Activated CD4-positive, alpha-beta memory T cell treated with anti-CD3 and anti-CD28 coated beads for 36 hours (primary cell): Measurements from ENCODE around the gene SOCS2. TPM values are rescaled to one million over a fixed set of nuclear protein-coding genes. Genes with fewer than 3 reads are reported as not detected.

Experiments
- CTCF ChIA-PET: fragments of 350-600 bp; sonication (Branson Sonifier 250); formaldehyde crosslinking; loops from one replicate; lab custom pipeline; 2021; ENCODE audit warnings: antibody characterized with exemption, inconsistent platforms; lab: Charles Lee
- POLR2A ChIA-PET: fragments of 350-600 bp; sonication (Branson Sonifier 250); formaldehyde crosslinking; loops from one replicate; lab custom pipeline; 2021; ENCODE audit warnings: antibody characterized with exemption; lab: Charles Lee
- DNase-seq: peaks from one replicate; pipeline ENCODE4 v3.0.0-alpha.2; 2020
- H3K27ac Mint-ChIP-seq: one replicate; pipeline ENCODE4 v1.8.0; 2021; ENCODE audit warnings: mixed read lengths
- H3K27me3 Mint-ChIP-seq: one replicate; pipeline ENCODE4 v1.8.0; 2021; ENCODE audit warnings: mixed read lengths
- H3K36me3 Mint-ChIP-seq: one replicate; pipeline ENCODE4 v1.8.0; 2021; ENCODE audit warnings: mixed read lengths
- H3K4me1 Mint-ChIP-seq: one replicate; pipeline ENCODE4 v1.8.0; 2021; ENCODE audit warnings: low read depth, mixed read lengths
- H3K4me3 Mint-ChIP-seq: one replicate; pipeline ENCODE4 v1.8.0; 2021; ENCODE audit warnings: mild to moderate bottlenecking, mixed read lengths
- H3K9me3 Mint-ChIP-seq: one replicate; pipeline ENCODE4 v1.8.0; 2021; ENCODE audit warnings: mixed read lengths
- intact Hi-C: fragments of 100-400 bp; cut with micrococcal nuclease; formaldehyde crosslinking; loops from one replicate; pipeline ENCODE4 v1.15.1; 2023
- total RNA-seq, 2 experiments: library from RNA; stranded (reverse); gene quantifications; one replicate each; pipeline ENCODE4 v1.2.3, GENCODE V29; 2021

Gene SOCS2
- total RNA-seq, 2 experiments from 2014 or later = 22.9 to 23.1 TPM

DNA sequence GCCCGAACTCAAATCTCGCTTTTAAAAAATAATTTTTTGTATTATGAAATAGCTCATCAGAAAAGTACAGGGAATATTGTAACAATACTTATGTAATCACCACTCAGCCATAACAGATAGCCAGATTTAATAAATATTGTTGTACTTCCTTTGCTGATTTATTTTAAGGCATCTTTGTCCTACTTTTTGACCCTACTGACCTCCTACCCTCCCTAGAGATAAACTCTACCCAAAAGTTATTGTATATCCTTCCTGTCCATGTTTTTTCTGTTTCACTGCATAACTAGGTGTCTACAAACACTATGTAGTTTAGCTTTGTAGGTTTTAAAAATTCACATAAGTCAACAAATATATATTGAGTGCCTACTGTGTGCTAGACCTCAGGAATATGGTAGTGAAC lies 25.1 kb downstream of the SOCS2 start:
- H3K9me3 Mint-ChIP-seq = no peaks in the 10 kb centered on the region
- no peak overlapping the region for H3K4me3 Mint-ChIP-seq
- DNase-seq = no peak
- no peaks in the 10 kb centered on the region for H3K4me1 Mint-ChIP-seq
- CTCF ChIA-PET = interaction anchor here (0.9 kb wide), 1 partner anchor 504 kb away, joined by 3 read pairs; no protein-coding TSS in a partner anchor
- intact Hi-C loops = no loop called here
- no peak overlapping the region for H3K27ac Mint-ChIP-seq
- H3K27me3 Mint-ChIP-seq = peaks cover 17% of the 10 kb centered on the region
- POLR2A ChIA-PET = no interaction called here
- peaks cover 3% of the 10 kb centered on the region for H3K36me3 Mint-ChIP-seq

DNA sequence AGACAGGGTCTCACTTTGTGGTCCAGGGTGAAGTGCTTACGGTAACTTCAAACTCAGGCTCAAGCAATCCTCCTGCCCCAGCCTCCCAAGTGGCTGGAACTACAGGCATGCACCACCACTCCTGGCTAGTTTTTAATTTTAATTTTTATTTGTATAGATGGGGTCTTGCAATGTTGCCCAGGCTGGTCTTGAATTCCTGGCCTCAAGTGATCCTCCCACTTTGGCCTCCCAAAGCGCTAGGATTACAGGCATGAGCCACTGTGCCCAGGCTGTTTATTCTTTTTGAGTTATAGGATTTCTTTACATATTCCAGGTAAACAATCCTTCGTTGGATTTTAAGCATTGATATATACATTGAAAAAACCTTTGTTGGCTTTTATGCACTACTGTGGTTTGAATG lies 26.7 kb downstream of the SOCS2 start:
- peaks cover 10% of the 10 kb centered on the region for H3K27me3 Mint-ChIP-seq
- H3K9me3 Mint-ChIP-seq = no peaks in the 10 kb centered on the region
- ChIA-PET CTCF (no interaction called here), POLR2A (no interaction called here)
- intact Hi-C loops = no loop called here
- no peak for DNase-seq
- H3K27ac Mint-ChIP-seq = no peak overlapping the region
- no peaks in the 10 kb centered on the region for H3K36me3 Mint-ChIP-seq
- no peak overlapping the region for H3K4me3 Mint-ChIP-seq
- H3K4me1 Mint-ChIP-seq = no peaks in the 10 kb centered on the region

DNA sequence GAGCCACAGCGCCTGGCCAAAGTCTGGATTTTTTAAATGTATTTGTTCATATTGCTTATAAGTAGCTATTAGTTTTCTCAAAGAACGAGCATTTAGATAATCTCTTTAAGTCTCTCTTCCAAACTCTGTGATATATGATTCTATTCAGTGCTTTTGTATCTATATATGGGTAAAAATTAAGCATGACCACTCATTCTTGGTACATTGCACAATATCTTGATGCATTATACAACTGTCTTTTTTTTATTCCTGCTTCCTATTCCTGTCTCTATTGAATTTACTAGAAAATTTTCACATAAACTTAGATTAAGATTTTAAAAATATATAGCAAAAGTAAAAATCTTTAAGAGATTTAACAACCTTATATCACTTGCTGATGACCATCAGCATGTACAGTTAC lies 29.1 kb downstream of the SOCS2 start:
- POLR2A ChIA-PET = no interaction called here
- no peak overlapping the region for H3K27ac Mint-ChIP-seq
- no peak for DNase-seq
- no peak overlapping the region for H3K4me3 Mint-ChIP-seq
- no peaks in the 10 kb centered on the region for H3K36me3 Mint-ChIP-seq
- no peaks in the 10 kb centered on the region for H3K4me1 Mint-ChIP-seq
- intact Hi-C loops = no loop called here
- no peaks in the 10 kb centered on the region for H3K9me3 Mint-ChIP-seq
- H3K27me3 Mint-ChIP-seq = peaks cover 4% of the 10 kb centered on the region
- CTCF ChIA-PET = no interaction called here

DNA sequence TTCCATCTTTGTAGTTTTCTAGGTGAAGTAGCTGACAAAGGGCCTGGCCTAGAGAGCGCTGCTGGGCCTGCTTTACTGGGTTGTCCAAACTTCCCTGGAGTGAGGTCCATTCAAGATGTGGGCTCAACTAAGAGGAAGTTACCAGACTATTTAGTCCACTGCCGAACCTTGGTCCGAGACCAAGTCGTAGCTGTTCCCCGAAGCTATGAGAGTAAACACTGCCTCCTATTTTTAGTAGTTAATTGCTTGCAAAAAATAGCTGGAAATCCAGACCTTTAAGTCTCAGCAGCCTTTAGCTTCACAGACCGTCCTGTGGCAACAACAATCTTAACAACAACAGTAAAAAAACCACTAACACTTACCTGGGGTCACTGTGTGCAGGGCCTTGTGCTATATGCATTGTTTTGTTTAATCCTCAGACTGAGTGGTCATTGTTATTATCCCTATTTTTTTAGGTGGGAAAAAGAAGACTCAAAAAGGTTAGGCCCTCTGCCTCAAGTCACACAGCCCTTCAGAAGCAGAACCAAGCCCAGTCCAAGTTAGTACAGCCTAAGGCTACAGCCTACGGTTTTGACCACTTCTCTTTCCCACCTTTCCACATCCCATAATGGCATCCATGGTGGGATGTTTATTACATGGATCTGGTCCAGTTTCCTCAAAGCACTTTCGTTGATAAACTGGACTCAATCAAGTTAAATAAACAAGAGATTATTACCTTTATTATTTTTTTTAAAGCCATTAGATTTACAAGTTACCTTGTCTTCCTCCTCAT lies 30.6 kb downstream of the SOCS2 start:
- Mint-ChIP-seq H3K27me3 (peaks cover 7% of the 10 kb centered on the region), H3K4me3 (no peak overlapping the region), H3K36me3 (no peaks in the 10 kb centered on the region), H3K9me3 (no peaks in the 10 kb centered on the region), H3K4me1 (no peaks in the 10 kb centered on the region), H3K27ac (no peak overlapping the region)
- no peak for DNase-seq
- intact Hi-C loops = no loop called here
- ChIA-PET CTCF (interaction anchor here (1.2 kb wide), 1 partner anchor 499 kb away, joined by 4 read pairs; no protein-coding TSS in a partner anchor), POLR2A (no interaction called here)

DNA sequence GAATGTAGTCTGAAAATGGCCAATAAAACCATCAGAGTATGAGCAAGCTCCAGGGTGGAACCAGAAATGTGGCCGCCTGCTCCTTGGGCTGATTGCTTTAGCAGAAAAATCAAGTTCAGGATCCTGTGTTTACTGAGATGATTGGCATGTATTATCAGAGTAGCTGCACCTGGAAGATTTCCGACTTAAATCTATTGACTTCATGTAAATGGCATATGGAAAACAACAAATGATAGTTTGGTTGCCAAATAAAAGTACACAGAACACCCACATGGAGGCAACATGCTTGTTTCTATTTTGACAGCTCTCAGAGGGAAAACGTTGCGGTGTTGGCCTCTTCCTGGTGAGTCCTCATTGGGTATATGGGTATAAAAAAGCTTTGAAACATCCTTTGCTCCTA lies 31.3 kb downstream of the SOCS2 start:
- peaks cover 4% of the 10 kb centered on the region for H3K27me3 Mint-ChIP-seq
- H3K36me3 Mint-ChIP-seq = no peaks in the 10 kb centered on the region
- intact Hi-C loops = no loop called here
- no peaks in the 10 kb centered on the region for H3K4me1 Mint-ChIP-seq
- H3K9me3 Mint-ChIP-seq = no peaks in the 10 kb centered on the region
- POLR2A ChIA-PET = no interaction called here
- CTCF ChIA-PET = interaction anchor here (1.2 kb wide), 1 partner anchor 498 kb away, joined by 4 read pairs; no protein-coding TSS in a partner anchor
- no peak for DNase-seq
- no peak overlapping the region for H3K27ac Mint-ChIP-seq
- H3K4me3 Mint-ChIP-seq = no peak overlapping the region

DNA sequence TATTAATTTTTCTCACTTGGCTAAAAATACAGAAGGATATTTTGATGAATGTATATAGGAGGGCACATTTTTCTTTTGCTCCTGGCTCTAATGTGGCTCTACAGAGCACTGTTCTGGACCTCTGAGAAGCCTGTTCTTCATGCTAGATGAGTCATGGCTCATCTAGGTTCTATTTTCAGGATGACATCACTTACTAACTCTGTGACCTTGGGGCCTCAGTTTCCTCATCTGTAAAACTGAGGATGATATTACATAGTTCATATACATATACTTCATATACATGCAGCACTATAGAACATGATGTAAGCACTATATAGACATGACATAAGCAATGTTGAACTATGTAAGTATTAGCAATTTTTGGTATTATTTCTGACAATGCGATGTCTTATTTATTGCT lies 35.8 kb downstream of the SOCS2 start:
- Mint-ChIP-seq H3K36me3 (no peaks in the 10 kb centered on the region), H3K27ac (no peak overlapping the region), H3K4me1 (no peaks in the 10 kb centered on the region), H3K9me3 (no peaks in the 10 kb centered on the region), H3K27me3 (peaks cover 4% of the 10 kb centered on the region), H3K4me3 (no peak overlapping the region)
- ChIA-PET CTCF (no interaction called here), POLR2A (no interaction called here)
- intact Hi-C loops = no loop called here
- DNase-seq = no peak

DNA sequence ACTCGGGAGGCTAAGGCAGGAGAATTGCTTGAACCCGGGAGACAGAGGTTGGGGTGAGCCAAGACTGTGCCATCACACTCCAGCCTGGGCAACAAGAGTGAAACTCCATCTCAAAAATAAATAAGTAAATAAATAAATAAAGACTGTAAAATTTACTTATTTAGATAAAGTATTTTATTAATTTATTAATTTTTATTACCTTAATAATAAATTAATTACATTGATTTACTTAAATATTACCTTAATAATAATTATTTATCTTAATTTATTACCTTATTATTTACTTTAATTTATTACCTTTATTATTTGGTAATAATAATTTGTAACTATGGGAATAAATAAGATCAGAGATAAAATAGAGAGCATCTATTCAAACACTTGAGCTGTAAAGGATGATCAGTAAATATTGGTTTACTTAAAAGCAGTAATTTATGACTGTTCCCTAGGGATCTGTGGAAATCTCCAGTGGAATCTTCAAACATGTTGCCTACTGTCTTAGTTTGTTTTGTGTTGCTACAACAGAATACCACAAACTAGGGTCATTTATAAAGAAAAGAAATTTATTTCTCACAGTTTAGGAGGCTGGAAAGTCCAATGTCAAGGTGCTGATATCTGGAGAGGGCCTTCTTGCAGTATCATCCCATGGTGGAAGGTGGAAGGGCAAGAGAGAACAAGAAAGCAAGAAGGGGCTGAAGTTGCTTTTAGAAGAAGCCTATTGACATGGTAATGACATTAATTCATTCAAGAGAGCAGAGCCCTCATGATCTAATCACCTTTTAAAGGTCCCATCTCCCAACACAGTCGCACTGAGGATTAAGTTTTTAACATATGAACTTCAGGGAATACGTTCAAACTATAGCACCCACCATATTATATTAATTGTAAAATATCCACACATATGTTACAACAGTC lies 37.1 kb downstream of the SOCS2 start:
- H3K36me3 Mint-ChIP-seq = no peaks in the 10 kb centered on the region
- no peaks in the 10 kb centered on the region for H3K4me1 Mint-ChIP-seq
- no peaks in the 10 kb centered on the region for H3K9me3 Mint-ChIP-seq
- intact Hi-C loops = no loop called here
- H3K27me3 Mint-ChIP-seq = peaks cover 4% of the 10 kb centered on the region
- no peak overlapping the region for H3K4me3 Mint-ChIP-seq
- CTCF ChIA-PET = no interaction called here
- POLR2A ChIA-PET = no interaction called here
- no peak for DNase-seq
- H3K27ac Mint-ChIP-seq = no peak overlapping the region

DNA sequence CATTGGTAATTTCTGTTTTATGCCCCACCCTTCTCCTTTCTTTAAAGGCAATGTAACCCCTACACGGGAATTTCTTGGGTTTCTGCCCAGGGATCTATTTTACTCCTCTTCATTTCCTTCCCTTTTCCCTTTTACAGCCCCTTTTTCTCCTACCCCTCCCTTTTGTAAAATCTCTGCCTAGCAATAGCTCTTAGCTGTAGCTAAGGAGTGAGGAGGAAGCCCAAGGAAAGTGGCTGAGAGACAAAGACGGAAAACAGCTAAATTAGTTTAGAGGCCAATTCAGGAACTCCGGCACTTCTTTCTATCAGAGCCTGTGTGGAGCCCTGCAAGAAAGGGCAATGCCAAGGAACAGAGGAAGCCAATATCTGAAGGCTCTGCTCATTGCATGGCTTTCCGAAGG lies 40.3 kb downstream of the SOCS2 start:
- no peak overlapping the region for H3K4me3 Mint-ChIP-seq
- DNase-seq = no peak
- ChIA-PET CTCF (no interaction called here), POLR2A (interaction anchor here (1.1 kb wide), 1 partner anchor 154 kb away, joined by 3 read pairs; no protein-coding TSS in a partner anchor)
- no peaks in the 10 kb centered on the region for H3K4me1 Mint-ChIP-seq
- intact Hi-C loops = no loop called here
- H3K9me3 Mint-ChIP-seq = no peaks in the 10 kb centered on the region
- no peaks in the 10 kb centered on the region for H3K27me3 Mint-ChIP-seq
- H3K27ac Mint-ChIP-seq = no peak overlapping the region
- H3K36me3 Mint-ChIP-seq = no peaks in the 10 kb centered on the region

DNA sequence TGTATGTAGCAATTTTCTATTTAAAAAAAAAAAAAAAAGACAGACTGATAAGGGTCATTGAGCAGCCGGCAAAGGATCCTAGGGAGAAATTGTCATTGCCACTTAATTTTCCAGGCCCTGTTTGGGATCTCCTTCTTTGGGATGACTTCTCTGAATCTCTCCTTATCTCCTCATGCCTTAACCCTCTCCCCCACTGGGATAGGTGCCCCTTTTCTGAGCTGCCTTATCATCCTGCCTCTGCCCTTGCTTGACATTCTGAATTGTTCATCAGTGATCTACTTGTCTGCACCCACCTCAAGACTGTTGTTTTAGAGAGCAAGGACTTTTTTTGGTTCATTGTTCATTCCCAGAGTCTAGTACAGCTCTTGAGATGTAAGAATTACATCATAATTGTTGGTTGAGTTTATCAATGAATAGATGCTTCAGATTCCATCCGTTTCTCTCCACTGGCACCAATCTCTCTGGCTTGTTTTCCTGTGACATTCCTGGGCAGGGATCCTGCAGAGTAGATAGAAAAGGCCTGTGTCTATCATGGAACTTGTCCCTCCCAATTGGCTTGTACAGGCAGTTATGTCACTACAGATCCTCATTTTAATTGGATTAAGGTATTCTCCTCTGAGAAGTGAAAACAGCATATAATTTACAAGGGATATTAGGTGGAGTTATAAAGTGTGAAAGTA lies 42.6 kb downstream of the SOCS2 start:
- H3K4me1 Mint-ChIP-seq = no peaks in the 10 kb centered on the region
- peaks cover 3% of the 10 kb centered on the region for H3K27me3 Mint-ChIP-seq
- H3K4me3 Mint-ChIP-seq = no peak overlapping the region
- H3K9me3 Mint-ChIP-seq = no peaks in the 10 kb centered on the region
- intact Hi-C loops = no loop called here
- H3K27ac Mint-ChIP-seq = no peak overlapping the region
- POLR2A ChIA-PET = no interaction called here
- no peak for DNase-seq
- H3K36me3 Mint-ChIP-seq = no peaks in the 10 kb centered on the region
- CTCF ChIA-PET = no interaction called here

DNA sequence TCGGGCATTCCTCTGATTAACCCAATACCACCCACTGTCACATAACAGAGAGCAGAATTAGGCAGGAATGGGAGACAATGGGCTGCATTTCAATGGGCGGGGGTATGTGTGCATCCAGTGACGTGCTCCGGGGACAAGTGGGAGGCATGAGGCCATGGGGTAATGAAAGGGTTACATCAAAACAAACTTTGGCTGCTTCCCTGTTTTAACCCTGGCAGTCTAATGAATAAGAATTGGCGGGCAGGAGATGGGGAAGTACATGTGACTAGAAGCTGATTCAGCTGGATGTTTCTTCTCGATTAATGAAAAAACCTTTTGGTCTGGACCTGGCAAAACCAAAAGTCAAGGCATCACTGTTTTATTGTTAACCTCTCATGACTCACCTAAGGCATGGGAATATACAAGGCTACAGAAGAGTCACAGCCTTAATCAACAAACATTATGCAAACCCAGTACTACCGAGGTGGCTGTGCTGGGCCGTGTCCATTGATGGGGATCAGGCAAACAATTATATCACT lies 44.2 kb downstream of the SOCS2 start:
- H3K36me3 Mint-ChIP-seq = no peaks in the 10 kb centered on the region
- ChIA-PET CTCF (no interaction called here), POLR2A (no interaction called here)
- H3K27me3 Mint-ChIP-seq = peaks cover 3% of the 10 kb centered on the region
- no peaks in the 10 kb centered on the region for H3K9me3 Mint-ChIP-seq
- intact Hi-C loops = no loop called here
- no peak for DNase-seq
- no peak overlapping the region for H3K27ac Mint-ChIP-seq
- no peaks in the 10 kb centered on the region for H3K4me1 Mint-ChIP-seq
- H3K4me3 Mint-ChIP-seq = no peak overlapping the region

DNA sequence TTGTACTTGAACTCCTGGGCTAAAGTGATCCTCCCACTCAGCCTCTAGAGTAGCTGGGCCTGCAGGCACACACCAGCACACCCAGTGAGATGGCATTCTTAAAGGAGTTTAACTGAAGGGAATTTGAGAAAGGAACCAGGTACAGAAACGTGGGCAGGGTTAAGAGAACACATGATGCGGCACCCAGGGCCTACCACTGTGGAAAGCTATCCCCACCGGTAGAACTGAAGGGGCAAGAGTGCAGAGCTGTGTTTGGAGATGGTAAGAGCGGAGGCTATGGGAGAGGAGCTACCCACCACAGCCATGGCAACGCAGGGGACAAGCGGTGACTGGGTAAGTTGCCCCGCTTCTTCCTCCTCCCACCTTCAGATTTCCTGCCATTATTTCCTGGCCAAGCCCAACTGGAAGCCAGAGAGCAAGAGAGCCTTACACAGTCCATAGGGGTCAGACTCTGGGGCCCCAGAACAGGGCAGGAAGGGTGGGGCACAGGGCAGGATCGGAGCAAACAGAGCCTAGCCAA lies 46.5 kb downstream of the SOCS2 start:
- CTCF ChIA-PET = interaction anchor here (0.7 kb wide), 1 partner anchor 483 kb away, joined by 3 read pairs; no protein-coding TSS in a partner anchor
- DNase-seq = no peak
- POLR2A ChIA-PET = no interaction called here
- Mint-ChIP-seq H3K4me3 (no peak overlapping the region), H3K9me3 (no peaks in the 10 kb centered on the region), H3K36me3 (no peaks in the 10 kb centered on the region), H3K4me1 (no peaks in the 10 kb centered on the region), H3K27me3 (peaks cover 3% of the 10 kb centered on the region), H3K27ac (no peak overlapping the region)
- intact Hi-C loops = no loop called here

DNA sequence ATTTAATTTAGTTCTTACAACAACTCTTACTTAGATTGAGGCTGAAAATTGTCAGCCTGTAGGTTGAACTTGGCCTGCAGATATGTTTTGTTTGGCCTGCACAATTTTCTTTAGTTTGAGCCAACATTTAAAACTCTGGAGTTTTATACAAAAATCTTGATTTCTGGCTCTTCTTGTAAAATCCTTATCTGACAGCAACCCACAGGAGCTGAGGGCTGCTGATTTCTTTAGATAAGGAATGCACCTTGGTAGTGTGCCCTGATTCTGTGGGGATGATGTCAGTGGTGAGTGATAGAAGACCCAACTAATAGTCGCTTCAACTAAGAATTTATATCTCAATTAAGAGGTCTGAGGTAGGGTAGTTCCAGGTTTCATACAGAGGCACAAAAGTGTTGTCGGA lies 49.5 kb downstream of the SOCS2 start:
- H3K27me3 Mint-ChIP-seq = peaks cover 3% of the 10 kb centered on the region
- POLR2A ChIA-PET = no interaction called here
- no peak overlapping the region for H3K4me3 Mint-ChIP-seq
- CTCF ChIA-PET = no interaction called here
- H3K36me3 Mint-ChIP-seq = no peaks in the 10 kb centered on the region
- no peaks in the 10 kb centered on the region for H3K9me3 Mint-ChIP-seq
- no peak overlapping the region for H3K27ac Mint-ChIP-seq
- peaks cover 7% of the 10 kb centered on the region for H3K4me1 Mint-ChIP-seq
- DNase-seq = no peak
- intact Hi-C loops = no loop called here
